Measurements from ENCODE around the gene NDUFAF2.

The NDUFAF2 gene

GRCh38 chr5:61148515-61148914 is 203.5 kb downstream of the NDUFAF2 start:
- DNase-seq (ENCODE audit: low spot score in 2 of 2): no peak
- no peaks in the 10 kb centered on the region for H3K4me1 Mint-ChIP-seq
- no peak overlapping the region for H3K4me3 Mint-ChIP-seq
- no peak for ATAC-seq (replicated peaks; ENCODE audit: extremely low read depth, poor library complexity, severe bottlenecking)
- peaks cover 4% of the 10 kb centered on the region for H3K9me3 Mint-ChIP-seq
- H3K27ac Mint-ChIP-seq (ENCODE audit: low read depth): no peak overlapping the region
- H3K36me3 Mint-ChIP-seq (ENCODE audit: insufficient read depth): peaks cover 2% of the 10 kb centered on the region
- no peaks in the 10 kb centered on the region for H3K27me3 Mint-ChIP-seq

GRCh38 chr5:61151893-61152292 is 206.9 kb downstream of the NDUFAF2 start:
- Mint-ChIP-seq H3K36me3 (ENCODE audit: insufficient read depth) (peaks cover 2% of the 10 kb centered on the region), H3K27ac (ENCODE audit: low read depth) (no peak overlapping the region), H3K27me3 (no peaks in the 10 kb centered on the region), H3K9me3 (peaks cover 6% of the 10 kb centered on the region), H3K4me3 (no peak overlapping the region), H3K4me1 (no peaks in the 10 kb centered on the region)
- DNase-seq (ENCODE audit: low spot score in 2 of 2): no peak
- no peak for ATAC-seq (replicated peaks; ENCODE audit: extremely low read depth, poor library complexity, severe bottlenecking)

- Mint-ChIP-seq H3K27ac (ENCODE audit: low read depth) (no peak overlapping the region), H3K9me3 (no peaks in the 10 kb centered on the region), H3K36me3 (ENCODE audit: insufficient read depth) (peaks cover 16% of the 10 kb centered on the region), H3K27me3 (no peaks in the 10 kb centered on the region), H3K4me1 (peaks cover 33% of the 10 kb centered on the region), H3K4me3 (no peak overlapping the region)
- ATAC-seq (replicated peaks; ENCODE audit: extremely low read depth, poor library complexity, severe bottlenecking): no peak
- no peak for DNase-seq (ENCODE audit: low spot score in 2 of 2)
These were observed 214.1 kb downstream of the NDUFAF2 start for GRCh38 chr5:61159070-61159469.

- Mint-ChIP-seq H3K4me1 (peaks cover 33% of the 10 kb centered on the region), H3K9me3 (no peaks in the 10 kb centered on the region), H3K36me3 (ENCODE audit: insufficient read depth) (peaks cover 16% of the 10 kb centered on the region), H3K4me3 (no peak overlapping the region), H3K27ac (ENCODE audit: low read depth) (no peak overlapping the region), H3K27me3 (no peaks in the 10 kb centered on the region)
- ATAC-seq (replicated peaks; ENCODE audit: extremely low read depth, poor library complexity, severe bottlenecking) (no peak), DNase-seq (ENCODE audit: low spot score in 2 of 2) (no peak)
These were observed 214.8 kb downstream of the NDUFAF2 start for GRCh38 chr5:61159836-61160235.

GRCh38 chr5:61160497-61160896 is 215.5 kb downstream of the NDUFAF2 start:
- ATAC-seq (replicated peaks; ENCODE audit: extremely low read depth, poor library complexity, severe bottlenecking) (no peak), DNase-seq (ENCODE audit: low spot score in 2 of 2) (no peak)
- H3K36me3 Mint-ChIP-seq (ENCODE audit: insufficient read depth): peaks cover 16% of the 10 kb centered on the region
- H3K9me3 Mint-ChIP-seq: no peaks in the 10 kb centered on the region
- peaks cover 33% of the 10 kb centered on the region for H3K4me1 Mint-ChIP-seq
- peak overlapping the region; percentile 41 for H3K27ac Mint-ChIP-seq (ENCODE audit: low read depth)
- peak overlapping the region; percentile 31 for H3K4me3 Mint-ChIP-seq
- H3K27me3 Mint-ChIP-seq: no peaks in the 10 kb centered on the region

GRCh38 chr5:61162010-61162831 is 217.2 kb downstream of the NDUFAF2 start, which contains the start of gene SMIM15:
Gene SMIM15 (minus strand): TSS chr5:61162468. CDS start chr5:61160171, 2,297 bp downstream.
- Mint-ChIP-seq H3K27me3 (no peaks in the 10 kb centered on the region), H3K4me3 (peak within 1 kb of the TSS; percentile 92), H3K36me3 (ENCODE audit: insufficient read depth) (peaks cover 16% of the 10 kb centered on the region), H3K9me3 (no peaks in the 10 kb centered on the region), H3K4me1 (peaks cover 33% of the 10 kb centered on the region), H3K27ac (ENCODE audit: low read depth) (peak within 1 kb of the TSS; percentile 98)
- ATAC-seq (replicated peaks; ENCODE audit: extremely low read depth, poor library complexity, severe bottlenecking) (peak; percentile 87), DNase-seq (ENCODE audit: low spot score in 2 of 2) (peak; percentile 50 to 56)

- H3K9me3 Mint-ChIP-seq: no peaks in the 10 kb centered on the region
- H3K36me3 Mint-ChIP-seq (ENCODE audit: insufficient read depth): peaks cover 16% of the 10 kb centered on the region
- DNase-seq (ENCODE audit: low spot score in 2 of 2): no peak
These were observed 218.0 kb downstream of the NDUFAF2 start for GRCh38 chr5:61162832-61163567.

GRCh38 chr5:61163905-61164304 is 218.9 kb downstream of the NDUFAF2 start:
- Mint-ChIP-seq H3K36me3 (ENCODE audit: insufficient read depth) (peaks cover 16% of the 10 kb centered on the region), H3K9me3 (no peaks in the 10 kb centered on the region), H3K27ac (ENCODE audit: low read depth) (no peak overlapping the region), H3K27me3 (no peaks in the 10 kb centered on the region), H3K4me1 (peaks cover 33% of the 10 kb centered on the region), H3K4me3 (no peak overlapping the region)
- ATAC-seq (replicated peaks; ENCODE audit: extremely low read depth, poor library complexity, severe bottlenecking): no peak
- no peak for DNase-seq (ENCODE audit: low spot score in 2 of 2)

More at GRCh38 chr5:61162832-61163567, 218.0 kb downstream of the NDUFAF2 start:
- no peaks in the 10 kb centered on the region for H3K27me3 Mint-ChIP-seq
- peak overlapping the region; percentile 98 for H3K27ac Mint-ChIP-seq (ENCODE audit: low read depth)
- H3K4me1 Mint-ChIP-seq: peaks cover 33% of the 10 kb centered on the region
- ATAC-seq (replicated peaks; ENCODE audit: extremely low read depth, poor library complexity, severe bottlenecking): no peak
- H3K4me3 Mint-ChIP-seq: peak overlapping the region; percentile 92

GRCh38 chr5:61167382-61167781 is 222.4 kb downstream of the NDUFAF2 start:
- Mint-ChIP-seq H3K36me3 (ENCODE audit: insufficient read depth) (peaks cover 1% of the 10 kb centered on the region), H3K27ac (ENCODE audit: low read depth) (no peak overlapping the region), H3K4me3 (no peak overlapping the region), H3K9me3 (no peaks in the 10 kb centered on the region), H3K4me1 (peaks cover 9% of the 10 kb centered on the region), H3K27me3 (no peaks in the 10 kb centered on the region)
- ATAC-seq (replicated peaks; ENCODE audit: extremely low read depth, poor library complexity, severe bottlenecking) (no peak), DNase-seq (ENCODE audit: low spot score in 2 of 2) (no peak)

- no peaks in the 10 kb centered on the region for H3K27me3 Mint-ChIP-seq
- DNase-seq (ENCODE audit: low spot score in 2 of 2) (no peak), ATAC-seq (replicated peaks; ENCODE audit: extremely low read depth, poor library complexity, severe bottlenecking) (no peak)
- H3K9me3 Mint-ChIP-seq: no peaks in the 10 kb centered on the region
- H3K4me1 Mint-ChIP-seq: no peaks in the 10 kb centered on the region
- H3K36me3 Mint-ChIP-seq (ENCODE audit: insufficient read depth): no peaks in the 10 kb centered on the region
- H3K4me3 Mint-ChIP-seq: no peak overlapping the region
- no peak overlapping the region for H3K27ac Mint-ChIP-seq (ENCODE audit: low read depth)
These were observed 223.9 kb downstream of the NDUFAF2 start for GRCh38 chr5:61168951-61169350.

GRCh38 chr5:61171479-61171878 is 226.5 kb downstream of the NDUFAF2 start:
- ATAC-seq (replicated peaks; ENCODE audit: extremely low read depth, poor library complexity, severe bottlenecking): no peak
- no peak overlapping the region for H3K4me3 Mint-ChIP-seq
- H3K9me3 Mint-ChIP-seq: no peaks in the 10 kb centered on the region
- no peak for DNase-seq (ENCODE audit: low spot score in 2 of 2)
- H3K36me3 Mint-ChIP-seq (ENCODE audit: insufficient read depth): no peaks in the 10 kb centered on the region
- H3K27ac Mint-ChIP-seq (ENCODE audit: low read depth): no peak overlapping the region
- H3K4me1 Mint-ChIP-seq: no peaks in the 10 kb centered on the region
- H3K27me3 Mint-ChIP-seq: no peaks in the 10 kb centered on the region

- H3K27me3 Mint-ChIP-seq: peaks cover 10% of the 10 kb centered on the region
- no peak for DNase-seq (ENCODE audit: low spot score in 2 of 2)
- ATAC-seq (replicated peaks; ENCODE audit: extremely low read depth, poor library complexity, severe bottlenecking): no peak
- no peak overlapping the region for H3K27ac Mint-ChIP-seq (ENCODE audit: low read depth)
- H3K36me3 Mint-ChIP-seq (ENCODE audit: insufficient read depth): no peaks in the 10 kb centered on the region
- H3K9me3 Mint-ChIP-seq: no peaks in the 10 kb centered on the region
- H3K4me1 Mint-ChIP-seq: no peaks in the 10 kb centered on the region
- no peak overlapping the region for H3K4me3 Mint-ChIP-seq
These were observed 231.6 kb downstream of the NDUFAF2 start for GRCh38 chr5:61176631-61177030.

- Mint-ChIP-seq H3K27ac (ENCODE audit: low read depth) (no peak overlapping the region), H3K4me3 (no peak overlapping the region), H3K9me3 (no peaks in the 10 kb centered on the region), H3K36me3 (ENCODE audit: insufficient read depth) (no peaks in the 10 kb centered on the region), H3K27me3 (peaks cover 10% of the 10 kb centered on the region), H3K4me1 (no peaks in the 10 kb centered on the region)
- ATAC-seq (replicated peaks; ENCODE audit: extremely low read depth, poor library complexity, severe bottlenecking): no peak
- no peak for DNase-seq (ENCODE audit: low spot score in 2 of 2)
These were observed 232.1 kb downstream of the NDUFAF2 start for GRCh38 chr5:61177070-61177469.
